GM18873 (cell line): Measurements from ENCODE around the gene RNF7.
A peak's percentile ranks its signal among the peaks of the same experiment; 100 is the strongest.
"Not testable (repeated sequence)": the region's sequence is repeated elsewhere in the genome, so short reads cannot be mapped to it uniquely, and the experiment has no call there.

ENCODE experiments used
- ATAC-seq: cut with Tn5 transposase; IDR thresholded peaks from one replicate; pipeline ENCODE4 v1.9.1; 2021; ENCODE audit warnings: mild to moderate bottlenecking, moderate library complexity, moderate number of reproducible peaks; ENCODE audit not compliant: unreplicated experiment, low FRiP score

Gene RNF7

DNA sequence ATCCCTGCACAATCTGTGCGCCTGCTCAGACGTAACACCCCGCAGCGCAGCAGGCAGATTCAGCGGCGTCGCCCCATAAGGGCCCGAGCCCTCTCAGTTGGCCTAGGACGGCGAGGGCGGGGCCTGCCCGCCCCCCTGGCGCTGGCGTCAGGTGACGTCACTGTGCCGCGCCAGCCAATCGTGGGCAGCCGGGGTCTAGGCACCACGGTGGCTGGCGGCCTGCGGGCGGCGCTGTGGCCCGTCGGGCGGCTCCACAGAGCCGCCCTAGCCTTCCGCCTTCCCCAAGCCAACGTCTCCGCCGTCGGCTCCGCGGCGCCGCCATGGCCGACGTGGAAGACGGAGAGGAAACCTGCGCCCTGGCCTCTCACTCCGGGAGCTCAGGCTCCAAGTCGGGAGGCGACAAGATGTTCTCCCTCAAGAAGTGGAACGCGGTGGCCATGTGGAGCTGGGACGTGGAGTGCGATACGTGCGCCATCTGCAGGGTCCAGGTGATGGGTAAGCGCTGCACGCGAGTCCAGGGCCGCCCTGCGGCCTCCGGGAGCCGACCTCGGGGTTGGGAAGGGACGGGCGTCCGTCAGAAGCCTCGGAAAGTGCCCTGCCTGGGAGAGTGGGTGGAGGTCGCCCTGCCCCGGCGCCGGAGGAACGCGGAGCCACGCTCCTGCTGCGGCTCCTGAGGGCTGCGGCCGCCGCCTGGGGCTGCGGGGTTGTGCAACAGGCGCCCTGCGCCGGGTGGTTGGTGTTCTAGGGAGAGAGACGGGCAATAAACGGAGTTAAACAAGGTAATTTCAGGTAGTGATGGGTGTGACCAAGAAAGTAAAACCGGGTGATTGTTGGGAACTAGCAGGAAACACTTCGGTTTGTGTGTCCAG lies at the start of gene RNF7:
RNF7 (plus strand) TSS at position 277 of the 869 bp plus-strand sequence; CDS start at position 321, 44 bp downstream.
- ATAC-seq = peak; percentile 90

DNA sequence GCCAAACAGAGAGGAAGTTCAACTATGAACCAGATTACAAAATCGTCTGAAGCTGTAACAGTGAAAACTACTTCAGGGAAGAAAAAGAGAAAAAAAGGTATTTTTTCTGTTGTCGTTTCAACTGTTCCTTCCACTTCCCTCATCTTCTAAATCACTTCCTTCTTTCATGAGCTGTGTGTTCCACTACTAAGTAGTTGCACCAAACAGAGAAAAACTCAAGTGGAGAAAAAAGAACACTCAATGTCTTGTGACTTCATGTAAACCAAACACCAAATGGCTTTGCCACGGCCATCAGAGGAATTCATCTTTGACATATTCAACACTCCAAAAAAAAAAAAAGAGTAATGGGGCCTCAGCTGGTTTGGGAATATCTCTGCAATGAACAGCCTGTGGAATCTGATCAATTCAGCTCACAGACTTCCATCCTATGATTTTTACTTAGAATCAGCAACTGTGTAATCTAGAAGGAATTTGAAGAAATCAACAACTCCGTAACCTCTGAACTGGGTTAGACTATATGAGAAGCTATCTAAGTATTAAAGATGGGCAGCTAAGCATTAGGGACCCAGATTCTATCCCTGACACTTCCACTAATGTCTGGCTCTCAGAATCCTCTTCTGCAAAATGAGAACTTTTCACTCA lies 47.5 kb upstream of the RNF7 start:
- ATAC-seq = no peak

DNA sequence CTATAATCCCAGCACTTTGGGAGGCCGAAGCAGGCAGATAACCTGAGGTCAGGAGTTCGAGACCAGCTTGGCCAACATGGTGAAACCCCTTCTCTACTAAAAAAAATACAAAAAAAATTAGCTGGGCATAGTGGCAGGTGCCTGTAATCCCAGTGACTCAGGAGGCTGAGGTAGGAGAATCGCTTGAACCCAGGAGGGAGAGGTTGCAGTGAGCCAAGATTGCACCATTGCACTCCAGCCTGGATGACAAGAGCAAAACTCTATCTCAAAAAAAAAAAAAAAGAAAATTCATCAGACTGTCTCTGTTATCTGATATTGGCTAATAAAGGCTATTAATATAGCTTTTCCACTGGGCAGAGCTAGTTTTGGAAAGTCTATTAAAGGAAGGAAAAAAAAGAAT lies 46.6 kb upstream of the RNF7 start:
- ATAC-seq = not testable (repeated sequence)

DNA sequence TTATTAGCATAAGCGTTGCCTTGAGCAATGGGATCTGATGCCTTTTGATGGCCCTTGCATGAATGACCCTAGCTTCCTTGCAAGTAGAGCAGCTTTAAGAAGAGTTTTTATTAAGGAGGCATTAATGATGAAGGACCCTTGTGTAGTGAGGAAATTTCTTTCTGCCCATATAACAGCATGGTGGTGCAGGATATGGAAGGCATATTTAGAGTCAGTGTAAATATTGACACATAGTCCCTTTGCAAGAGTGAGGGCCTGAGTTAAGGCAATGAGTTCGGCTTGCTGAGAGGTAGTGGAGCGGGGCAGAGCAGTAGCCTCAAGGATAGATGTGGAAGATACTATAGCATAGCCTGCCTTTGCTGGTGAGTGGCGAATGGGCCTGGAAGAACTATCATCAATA lies 45.1 kb upstream of the RNF7 start:
- not testable (repeated sequence) for ATAC-seq

DNA sequence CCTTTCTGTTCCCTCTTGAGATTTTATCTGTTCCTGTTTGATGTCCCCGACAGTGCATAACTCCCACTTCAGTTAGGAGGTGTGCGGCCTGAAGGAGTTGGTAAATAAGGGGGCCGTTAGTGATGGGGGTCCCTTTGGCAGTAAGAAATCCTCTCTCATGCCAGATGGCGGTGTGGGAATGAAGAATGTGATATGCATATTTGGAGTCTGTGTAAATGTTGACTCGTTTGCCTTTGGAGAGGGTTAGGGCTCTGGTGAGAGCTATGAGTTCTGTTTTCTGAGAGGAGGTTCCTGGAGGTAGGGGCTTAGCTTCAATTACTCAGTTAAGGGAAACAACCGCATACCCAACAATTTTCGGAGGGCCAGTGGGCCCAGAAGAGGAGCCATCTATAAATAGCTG lies 38.8 kb upstream of the RNF7 start:
- no peak for ATAC-seq

DNA sequence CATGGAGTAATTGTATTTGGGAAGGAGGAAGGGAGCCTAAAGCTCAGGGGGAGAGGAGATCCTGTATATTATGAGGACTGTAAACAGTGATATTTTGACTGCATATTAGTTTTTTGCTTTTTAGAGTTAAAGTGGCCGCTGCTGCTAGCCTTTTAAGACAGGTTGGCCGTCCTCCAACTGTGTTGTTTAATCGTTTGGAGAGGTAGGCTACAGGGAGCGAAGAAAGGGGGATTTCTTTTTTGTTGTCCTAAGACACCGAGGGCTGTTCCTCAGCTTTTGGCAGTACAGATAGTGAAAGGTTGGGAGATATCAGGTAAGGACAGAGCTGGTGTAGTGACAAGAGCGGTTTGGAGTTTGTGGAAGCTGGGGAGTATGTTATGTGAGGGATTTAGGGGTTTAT lies 38.2 kb upstream of the RNF7 start:
- no peak for ATAC-seq

DNA sequence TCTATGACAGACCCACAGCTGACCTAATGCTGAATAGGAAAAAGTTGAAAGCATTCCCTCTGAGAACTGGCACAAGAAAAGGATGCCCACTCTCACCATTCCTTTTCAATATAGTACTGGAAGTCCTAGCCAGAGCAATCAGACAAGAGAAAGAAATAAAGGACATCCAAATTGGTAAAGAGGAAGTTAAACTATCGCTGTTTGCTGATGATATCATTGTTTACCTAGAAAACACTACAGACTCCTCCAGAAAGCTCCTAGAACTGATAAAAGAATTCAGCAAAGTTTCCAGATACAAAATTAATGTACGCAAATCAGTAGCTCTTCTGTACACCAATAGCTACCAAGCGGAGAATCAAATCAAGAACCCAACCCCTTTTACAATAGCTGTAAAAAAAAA lies 34.7 kb upstream of the RNF7 start:
- ATAC-seq = not testable (repeated sequence)

DNA sequence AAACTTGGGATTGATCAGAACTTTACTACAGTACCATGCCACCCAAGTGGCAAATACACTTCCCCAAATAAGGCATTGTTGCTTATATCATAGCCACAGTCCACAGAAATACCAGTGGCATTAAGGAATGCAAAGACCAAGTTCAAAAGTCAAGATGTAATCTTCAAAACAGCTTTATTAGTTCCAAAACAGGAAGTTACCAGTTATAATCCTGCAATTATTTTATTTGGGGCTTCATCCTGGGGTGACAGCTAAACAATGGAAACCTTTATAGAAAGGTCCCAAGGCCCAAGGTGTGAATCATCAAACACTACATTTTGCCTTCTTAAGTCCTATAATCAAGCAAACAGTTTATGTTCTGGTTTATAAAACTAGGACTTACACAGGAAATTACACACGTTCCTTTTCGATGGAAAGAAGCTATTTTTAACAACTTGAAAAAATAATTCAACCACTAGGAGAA lies 30.3 kb upstream of the RNF7 start:
- no peak for ATAC-seq

DNA sequence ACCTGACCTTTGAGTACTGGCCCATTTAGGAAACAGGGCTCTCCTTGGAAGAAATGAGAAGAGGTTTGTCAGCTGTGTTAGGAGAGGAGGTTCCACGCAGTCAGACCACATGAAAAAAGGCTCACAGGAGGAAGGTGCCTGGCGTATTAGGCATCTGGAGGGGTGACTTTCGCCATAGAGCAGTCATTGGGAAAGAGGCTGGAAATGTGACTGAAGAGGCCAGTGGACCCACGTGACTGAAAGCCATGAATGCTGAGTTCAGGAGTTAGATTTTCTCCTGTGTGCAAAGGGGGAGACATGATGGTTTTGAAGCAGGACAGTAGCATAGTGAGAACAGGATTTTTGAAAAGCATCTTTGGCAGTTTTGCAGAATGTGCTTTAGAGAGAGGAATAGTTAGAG lies 29.7 kb upstream of the RNF7 start:
- ATAC-seq = no peak

DNA sequence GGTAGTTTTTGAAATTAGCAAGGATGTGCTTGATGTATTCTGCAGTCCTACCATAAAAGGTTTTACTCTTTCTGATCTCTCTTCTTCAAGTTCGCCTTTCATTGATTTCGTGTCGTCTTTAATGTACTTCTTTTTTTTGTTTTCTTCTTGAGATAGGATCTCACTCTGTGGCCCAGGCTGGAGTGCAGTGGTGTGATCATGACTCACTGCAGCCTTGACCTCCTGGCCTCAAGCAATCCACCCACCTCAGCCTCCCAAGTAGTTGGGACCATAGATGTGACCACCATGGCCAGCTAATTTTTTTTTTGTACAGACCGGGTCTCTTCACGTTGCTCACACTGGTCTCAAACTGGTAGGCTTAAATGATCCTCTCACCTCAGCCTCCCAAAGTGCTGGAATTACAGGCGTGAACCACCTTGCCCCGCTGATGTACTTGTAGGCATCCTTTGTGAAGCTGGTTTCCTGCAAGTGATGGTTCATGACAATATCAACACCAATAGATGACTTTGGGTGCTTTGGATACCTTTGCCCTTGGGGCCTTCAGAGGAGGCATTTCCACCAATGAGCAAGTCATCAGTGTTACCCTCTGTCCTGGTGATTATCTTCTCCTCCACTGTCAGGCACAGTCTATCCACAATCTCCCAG lies 28.9 kb upstream of the RNF7 start:
- ATAC-seq = no peak

DNA sequence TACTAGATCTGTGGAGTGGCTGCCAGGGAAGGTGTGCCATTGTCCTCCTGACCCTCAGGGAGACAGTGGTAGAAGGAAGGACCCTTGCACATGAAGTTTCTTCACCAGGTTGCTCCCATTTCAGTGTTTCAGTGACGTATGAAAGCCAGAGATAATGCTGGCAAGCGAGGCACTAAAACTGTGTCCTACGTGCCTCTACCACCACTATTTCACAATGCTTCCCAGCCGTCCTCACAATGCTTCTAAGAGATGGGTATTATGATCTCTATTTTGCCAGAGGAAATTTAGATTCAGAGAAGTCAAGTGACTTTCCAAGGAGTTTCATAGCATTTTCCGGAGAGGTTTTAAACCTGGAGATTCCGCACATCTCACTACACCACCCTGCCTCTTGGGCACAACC lies 28.0 kb upstream of the RNF7 start:
- ATAC-seq = no peak

DNA sequence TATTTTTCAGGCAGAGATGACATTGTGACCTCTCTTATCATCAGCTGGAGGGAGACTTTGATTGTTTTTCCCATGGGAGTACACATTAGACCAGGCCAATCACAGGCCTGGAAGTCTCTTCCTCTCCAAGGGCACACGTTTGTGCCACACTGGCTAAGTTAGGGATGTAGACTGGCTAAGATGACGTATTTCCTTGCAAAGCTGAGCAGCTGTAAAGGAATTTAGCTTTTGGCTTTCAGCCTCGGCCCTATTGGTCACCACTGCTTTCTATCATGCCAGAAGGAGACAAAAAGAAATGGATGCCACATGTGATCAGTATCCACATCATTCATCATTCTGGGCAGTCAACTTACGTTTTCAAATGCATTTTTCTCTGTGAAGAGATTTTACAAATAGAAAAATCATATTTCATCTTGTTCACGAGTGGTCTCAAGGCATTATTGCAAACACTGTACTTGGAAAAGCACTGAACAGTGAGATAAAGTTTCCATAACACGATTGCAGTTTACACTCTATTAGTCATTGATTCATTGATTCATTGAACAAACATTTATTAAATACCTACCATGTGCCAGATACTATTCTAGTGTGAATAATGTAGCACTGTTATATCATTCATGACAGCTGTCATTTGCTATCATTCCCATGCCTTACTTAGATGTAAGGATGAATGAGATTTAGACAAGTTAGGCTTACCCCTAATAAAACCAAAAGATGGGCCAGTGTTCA lies 27.0 kb upstream of the RNF7 start:
- ATAC-seq = no peak

DNA sequence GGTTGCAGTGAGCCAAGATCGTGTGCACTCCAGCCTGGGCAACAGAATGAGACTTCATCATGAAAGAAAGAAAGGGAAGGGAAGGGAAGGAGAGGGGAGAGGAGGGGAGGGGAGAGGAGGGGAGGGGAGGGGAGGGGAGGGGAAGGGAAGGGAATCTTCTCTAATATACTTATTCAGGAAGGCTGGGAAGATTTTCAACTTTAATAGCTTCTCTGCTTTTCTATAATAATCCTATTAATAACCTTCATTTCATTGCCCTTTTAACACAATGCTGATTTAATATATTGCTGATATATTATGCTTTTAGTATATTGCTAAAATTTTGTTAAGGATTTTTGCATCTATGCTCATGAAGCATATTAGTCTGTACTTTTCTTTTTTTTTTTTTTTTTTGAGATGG lies 23.4 kb upstream of the RNF7 start:
- no peak for ATAC-seq

DNA sequence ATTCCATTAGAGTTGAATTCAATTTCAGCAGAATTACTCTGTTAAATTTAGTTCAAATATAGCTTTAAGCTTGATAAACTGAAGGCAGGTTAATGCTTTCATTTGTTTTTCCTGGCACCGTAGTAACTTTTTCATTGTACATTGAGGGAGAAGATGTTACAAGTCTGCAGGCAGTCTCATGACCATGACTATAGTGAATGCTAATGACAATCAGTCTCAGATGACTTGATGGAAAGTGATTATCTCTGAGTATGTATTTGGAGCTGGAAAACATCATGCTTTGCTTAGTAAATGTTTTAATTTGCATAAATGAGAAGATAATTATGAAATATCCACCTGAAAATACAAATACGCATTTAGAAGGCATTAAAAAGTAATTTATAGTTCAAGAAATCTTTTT lies 16.0 kb upstream of the RNF7 start:
- ATAC-seq = no peak

DNA sequence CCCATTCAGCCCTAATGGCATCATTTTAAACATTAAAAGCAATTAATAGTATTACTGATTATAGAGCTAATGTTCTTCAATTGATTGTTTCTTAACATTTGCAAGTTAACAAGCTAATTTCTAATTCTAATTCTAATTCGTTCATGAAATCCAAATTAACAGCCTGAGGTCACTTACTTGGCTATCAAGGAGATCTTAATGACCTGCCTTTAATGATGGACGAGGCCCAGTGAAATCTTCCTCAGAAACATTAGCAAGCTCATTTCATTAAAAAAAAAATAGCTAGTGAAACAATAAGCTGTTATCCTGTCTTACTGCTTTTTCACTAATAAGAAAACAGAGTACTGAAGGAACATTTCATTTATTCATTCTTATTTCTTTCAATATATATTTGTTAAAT lies 15.4 kb upstream of the RNF7 start:
- ATAC-seq = no peak

DNA sequence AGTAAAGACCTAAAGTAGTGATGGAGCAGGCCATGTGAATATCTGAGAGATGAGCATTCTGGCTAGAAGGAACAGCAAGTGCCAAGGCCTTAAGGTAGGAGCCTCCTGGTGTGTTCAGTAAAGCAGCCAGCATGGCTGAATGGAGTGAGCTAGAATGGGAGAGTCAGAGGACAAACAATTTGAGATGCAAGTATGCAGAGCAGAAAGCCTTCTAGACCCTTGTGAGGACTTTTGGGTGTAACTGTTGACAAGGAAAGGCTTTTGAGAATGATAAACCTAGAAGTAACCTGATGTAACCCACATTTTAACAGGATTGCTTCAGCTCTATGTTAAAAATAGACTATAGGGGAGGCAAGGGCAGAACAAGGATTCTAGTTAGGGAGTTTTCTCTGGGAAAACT lies 14.8 kb upstream of the RNF7 start:
- no peak for ATAC-seq

DNA sequence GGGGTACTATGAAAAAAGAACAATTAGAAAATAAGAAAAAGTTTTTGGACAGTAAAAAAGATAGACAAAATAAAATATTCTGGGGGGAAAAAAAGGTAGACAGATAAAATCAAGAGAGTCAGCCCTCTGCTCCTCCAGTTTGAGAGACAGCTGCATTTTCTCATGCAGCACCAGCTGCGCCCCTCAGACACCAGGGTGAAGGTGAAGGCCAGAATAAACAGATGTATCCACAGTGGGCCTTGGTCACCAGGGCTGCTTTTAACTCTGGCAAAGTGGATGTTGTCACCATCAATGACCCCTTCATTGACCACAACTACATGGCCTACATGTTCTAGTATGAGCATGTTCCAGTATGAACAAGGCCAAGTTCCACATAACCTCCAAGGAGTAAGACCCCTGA lies 13.9 kb upstream of the RNF7 start:
- no peak for ATAC-seq

DNA sequence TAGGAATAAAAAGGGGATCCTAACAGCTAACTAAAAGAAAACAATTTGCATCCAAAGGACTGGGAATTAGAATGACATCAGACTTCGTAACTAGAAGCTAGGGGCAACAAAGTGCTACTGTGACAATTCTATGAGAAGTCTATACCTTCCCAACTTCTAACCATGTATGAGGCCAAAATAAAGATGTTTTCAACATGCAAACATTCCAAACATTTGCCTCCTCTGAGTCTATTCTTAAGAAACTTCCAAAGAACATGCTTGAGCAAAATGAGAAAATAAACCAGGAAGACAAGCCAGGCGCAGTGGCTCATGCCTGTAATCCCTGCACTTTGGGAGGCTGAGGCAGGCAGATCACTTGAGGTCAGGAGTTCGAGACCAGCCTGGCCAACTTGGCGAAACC lies 13.1 kb upstream of the RNF7 start:
- no peak for ATAC-seq

DNA sequence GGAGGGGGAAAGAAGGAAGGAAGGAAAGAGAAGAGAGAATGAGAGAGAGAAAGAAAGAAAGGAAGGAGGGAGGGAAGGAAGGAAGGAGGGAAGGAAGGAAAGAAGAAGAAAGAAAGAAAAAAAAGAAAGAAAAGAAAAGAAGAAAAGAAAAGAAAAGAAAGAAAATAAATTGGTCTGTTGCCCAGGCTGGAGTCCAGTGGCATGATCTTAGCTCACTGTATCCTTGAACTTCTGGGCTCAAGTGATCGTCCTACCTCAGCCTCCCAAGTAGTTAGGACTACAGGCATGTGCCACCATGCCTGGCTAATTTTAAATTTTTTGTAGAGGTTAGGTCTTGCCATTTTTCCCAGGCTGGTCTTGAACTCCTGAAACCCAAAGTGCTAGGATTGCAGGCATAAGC lies 11.6 kb upstream of the RNF7 start:
- ATAC-seq = no peak

DNA sequence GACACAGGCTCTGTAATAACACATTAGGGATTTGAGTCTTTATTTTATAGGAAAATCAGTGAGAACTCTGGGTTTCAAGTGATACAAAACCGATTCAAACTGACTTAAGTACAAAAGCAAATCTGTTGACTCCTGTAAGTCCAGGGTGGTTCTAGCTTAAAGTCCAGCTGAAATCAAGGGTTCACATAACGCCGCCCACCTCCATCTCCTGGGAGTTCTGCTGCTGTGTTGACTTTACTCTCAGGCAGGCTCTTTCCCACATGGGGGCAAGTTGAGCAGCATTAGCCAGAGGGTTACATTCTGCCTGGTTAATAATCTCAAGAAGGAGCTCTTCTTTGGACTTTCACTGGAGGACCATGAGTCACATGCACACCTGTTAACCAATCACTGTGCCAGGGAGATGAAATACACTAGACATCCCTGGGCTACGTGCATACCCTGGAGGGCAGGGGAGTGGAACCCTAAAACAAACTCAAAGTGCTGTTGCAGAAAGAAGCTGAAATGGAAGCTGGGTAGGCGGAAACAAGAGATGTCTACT lies 9.7 kb upstream of the RNF7 start:
- no peak for ATAC-seq

DNA sequence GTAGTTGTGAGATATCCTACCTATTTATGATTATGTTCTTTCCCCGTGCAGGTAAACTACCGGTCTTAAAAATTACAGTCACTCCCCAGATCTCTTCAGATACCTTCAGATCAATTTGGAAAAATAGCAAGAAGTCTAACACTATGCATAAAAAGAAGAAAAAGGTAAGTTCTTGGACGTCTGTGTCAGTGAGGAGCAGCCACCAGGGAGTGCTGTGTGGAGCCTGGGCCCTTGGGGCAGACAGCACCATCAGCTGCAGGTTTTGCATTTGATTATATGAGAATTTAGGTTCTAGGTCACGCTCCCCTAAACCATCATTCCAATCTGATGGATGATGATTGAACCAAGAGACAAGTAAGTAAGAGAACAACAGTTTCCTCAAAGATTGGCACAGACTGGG lies 8.9 kb upstream of the RNF7 start:
- no peak for ATAC-seq
